Activated effector memory CD4-positive, alpha-beta T cell treated with Interleukin-2 at 50 U/mL for 16 hours (primary cell): Measurements from ENCODE around the gene CNTNAP5.

Experiments used
- DNase-seq: peaks from one replicate; pipeline ENCODE4 v3.0.0-alpha.2; 2020

Gene CNTNAP5

DNA sequence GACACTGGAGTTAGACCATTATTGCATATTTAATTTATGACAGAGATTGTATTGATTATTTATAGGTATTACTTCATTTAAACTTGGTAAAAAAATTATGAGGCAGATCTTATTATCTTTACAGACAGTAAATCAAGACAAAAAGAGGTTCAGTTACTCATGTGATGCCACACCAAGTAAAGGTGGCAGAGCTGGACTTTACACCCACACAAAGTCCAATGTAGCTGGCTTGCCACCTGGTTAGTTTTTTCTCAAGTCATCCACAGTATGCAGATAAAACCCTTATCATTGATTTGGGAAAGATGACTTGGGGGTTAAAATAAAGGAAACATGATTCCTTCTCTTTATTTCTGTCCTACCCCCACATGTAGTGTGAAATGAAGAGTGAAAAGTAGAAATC lies 137.2 kb downstream of the CNTNAP5 start:
- no peak for DNase-seq

DNA sequence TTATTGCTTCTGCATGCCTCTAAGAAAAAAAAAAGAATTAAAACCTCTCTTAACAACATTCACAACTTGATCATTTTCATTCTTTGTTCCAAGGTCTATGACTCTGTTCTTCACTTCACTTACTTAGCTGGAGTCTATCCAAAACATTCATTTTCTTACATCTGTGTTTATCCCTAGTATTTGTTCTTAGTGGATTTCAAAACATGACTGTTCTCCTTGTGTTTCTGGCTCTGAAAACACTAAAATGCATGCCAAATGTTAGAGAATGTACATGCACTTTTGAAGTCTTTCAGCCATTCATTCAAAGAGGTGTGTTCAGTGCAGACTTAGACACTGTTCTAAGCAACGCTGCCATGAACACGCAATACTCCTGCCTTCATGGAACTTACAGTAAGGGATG lies 138.8 kb downstream of the CNTNAP5 start:
- no peak for DNase-seq

DNA sequence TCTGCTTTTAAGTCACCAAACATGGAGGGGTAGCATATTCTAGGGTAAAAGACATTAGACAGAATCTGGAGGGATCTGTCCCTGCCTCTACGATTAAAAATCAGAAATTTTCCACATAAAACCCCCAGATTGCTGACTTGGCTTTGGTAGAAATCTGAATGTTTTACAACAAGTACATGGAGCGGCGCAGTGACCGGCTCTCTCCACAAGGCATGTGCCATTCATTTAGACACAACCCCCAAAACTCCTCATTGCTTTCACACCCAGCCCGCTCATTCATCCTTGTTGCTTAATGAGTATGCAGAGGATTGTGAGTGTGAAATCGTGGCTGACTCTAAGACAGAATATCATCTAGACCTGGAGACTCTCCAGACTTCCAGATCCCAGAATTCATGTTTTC lies 140.6 kb downstream of the CNTNAP5 start:
- no peak for DNase-seq

DNA sequence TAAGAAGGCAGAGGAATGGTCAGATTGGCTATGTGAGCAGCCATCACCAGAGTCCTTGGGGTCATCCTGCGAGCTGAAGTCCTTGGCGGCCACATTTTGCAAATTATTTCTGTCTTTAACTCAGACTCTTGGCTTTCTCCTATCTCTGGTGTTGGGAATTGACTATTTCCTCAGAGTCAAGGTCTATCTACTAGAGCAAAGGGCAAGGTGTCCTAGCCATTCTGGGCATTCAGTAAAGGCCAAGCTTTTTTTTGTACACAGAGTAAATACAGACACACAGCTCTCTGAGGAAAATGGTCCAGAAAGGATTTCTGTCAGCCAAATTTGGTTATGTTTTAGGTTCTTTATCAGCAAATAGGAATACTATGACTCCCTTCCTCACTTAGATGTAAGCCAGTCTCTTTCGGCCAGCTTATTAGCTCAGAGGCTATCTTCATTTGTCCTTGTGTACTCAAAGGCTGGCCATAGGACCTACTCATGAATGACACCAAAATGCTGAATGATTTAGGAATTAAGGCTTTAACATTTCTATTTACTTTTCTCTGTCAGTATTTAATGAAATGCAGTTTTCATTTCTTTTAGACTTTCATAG lies 146.5 kb downstream of the CNTNAP5 start:
- no peak for DNase-seq

DNA sequence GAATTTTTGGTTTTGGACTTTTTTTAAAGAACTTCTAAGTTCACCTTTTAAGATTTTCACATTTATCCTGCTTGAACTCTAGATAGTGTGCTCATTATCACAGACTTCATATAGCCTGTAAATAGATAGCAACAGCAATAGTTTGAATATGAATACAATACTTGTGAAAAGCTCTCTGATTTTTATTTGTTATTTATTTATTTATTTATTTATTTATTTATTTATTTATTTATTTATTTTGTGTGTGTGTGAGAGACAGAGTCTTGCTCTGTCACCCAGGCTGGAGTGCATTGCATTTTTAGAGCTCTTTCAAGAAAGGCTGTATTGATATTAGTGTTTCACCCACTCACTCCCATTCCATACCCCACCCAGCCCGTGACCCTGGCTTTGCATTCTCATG lies 153.6 kb downstream of the CNTNAP5 start:
- DNase-seq: no peak

DNA sequence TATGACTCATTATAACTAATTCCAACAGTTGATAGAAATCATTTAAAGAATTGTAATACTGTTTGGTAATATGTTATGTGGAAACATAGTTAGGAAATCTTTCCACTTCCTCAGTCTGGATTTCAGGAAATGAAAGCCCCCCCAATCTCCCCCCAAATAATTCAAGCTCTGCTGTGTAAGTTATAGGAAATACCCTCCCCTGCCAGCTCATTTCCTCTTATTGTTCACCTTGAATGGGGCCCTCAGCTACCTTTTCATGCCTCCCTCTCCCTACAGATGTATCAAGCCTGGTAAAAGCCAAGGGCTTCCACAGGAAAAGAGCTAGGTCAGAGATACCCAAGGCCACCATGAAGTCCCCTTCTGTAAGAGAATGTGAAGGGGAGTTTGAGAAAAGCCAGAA lies 155.5 kb downstream of the CNTNAP5 start:
- no peak for DNase-seq

DNA sequence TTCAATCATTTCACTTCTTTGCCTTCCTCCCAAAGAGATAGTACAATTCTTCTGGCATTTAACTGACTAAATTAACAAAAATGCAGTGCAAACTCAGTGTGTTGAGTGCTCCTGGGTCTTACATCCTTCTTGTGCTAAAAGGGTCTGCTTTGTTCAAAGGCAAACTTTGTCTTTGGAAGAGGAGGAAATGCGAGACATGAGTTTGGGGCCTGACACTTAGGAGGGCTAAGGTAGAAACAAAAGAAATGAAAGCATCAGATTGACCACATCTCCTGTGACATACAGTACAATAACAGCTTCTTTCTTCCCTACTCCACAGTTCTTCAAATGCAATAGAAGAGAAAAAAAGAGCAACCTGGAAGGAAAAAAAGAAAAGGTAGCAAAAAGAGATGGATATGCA lies 161.7 kb downstream of the CNTNAP5 start:
- no peak for DNase-seq

DNA sequence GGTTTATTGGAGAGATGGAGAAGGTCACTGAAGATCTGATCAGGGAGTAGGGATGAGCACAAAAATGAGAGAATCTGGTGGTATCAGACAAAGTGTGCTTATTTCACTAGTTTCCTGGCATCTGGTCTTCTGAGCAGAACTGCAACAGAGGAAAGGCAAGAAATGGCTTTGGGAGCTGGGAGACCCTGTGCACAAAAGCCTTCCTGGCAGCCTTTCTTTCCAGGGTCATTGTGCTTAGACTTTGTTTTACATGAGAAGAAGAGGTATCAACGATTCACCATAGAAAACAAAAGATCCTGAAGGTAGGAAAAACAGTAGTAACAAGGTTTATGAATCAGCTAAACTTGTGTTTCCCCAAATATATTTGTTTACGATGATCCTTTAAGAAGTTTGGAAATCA lies 162.9 kb downstream of the CNTNAP5 start:
- DNase-seq: no peak

DNA sequence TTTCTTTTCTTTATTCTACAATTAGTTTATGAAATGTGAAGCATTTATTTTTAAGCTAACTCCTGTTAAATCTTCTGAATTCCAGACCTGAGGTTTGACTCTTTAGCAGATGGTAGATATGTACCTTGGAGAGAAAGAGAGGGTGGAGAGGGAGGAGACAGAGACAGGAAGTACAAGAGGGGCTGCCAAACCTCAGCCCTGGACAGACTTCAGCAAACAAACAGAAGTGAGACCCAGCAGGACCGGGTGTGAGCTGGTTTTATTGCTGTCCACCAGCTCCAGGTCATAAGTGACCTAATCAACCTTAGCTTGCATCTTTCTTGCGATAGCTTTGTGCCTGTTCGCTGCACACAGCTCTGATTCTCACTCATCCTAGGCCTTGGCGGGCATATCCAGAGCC lies 168.6 kb downstream of the CNTNAP5 start:
- no peak for DNase-seq

DNA sequence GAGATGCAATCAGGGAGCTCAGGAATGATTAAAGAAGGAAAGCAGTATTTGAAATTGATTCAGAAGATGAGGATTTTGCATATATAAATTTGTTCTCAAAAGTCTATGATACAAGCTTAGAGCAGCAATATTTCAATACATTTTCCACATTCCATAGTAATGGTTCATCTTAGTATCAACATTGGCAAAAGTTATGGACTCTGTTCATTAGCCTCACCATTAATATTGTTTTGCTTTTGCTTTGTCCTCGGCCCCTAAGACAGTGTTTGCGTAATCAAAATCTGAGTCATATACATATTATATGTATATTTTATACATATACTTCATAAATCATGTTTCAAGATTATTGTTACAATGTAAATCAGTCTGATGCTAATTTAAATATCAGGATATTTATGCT lies 176.6 kb downstream of the CNTNAP5 start:
- DNase-seq: no peak

DNA sequence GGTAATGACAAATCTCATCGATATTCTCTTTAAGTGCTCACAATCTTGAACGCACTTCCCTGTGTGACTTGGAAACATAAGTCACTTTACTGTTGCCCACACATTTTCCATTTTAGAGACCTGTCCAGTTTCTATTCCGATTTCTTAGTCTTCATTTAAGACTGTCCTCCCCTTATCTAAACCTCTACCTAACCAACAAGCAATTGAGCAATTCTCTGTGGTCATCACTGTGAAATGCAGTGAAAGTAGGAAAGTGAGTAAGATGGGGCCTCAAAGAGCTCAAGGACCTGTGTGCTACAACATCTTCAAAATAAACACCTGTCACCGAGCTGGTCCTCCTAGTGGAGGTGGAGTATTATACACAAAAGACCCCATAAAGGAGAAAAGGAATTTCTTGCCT lies 184.4 kb downstream of the CNTNAP5 start:
- no peak for DNase-seq

DNA sequence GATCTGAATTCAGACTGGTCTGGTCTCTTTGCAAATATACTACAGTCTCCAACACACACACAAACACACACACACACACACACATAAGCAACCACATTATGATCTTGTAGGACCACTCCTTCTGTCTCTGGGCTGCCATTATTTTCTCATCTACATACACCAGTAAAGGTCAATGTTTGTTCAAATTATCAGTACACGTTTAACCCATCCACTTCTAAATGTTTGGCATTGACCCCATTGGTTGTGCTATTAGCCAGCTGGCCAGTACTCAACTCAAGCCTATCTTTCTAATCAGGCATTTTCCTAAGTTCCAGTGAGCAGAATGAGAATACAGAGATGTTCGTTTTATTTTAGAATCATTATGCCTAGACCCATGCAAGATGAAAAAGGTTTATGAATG lies 186.4 kb downstream of the CNTNAP5 start:
- DNase-seq: no peak

DNA sequence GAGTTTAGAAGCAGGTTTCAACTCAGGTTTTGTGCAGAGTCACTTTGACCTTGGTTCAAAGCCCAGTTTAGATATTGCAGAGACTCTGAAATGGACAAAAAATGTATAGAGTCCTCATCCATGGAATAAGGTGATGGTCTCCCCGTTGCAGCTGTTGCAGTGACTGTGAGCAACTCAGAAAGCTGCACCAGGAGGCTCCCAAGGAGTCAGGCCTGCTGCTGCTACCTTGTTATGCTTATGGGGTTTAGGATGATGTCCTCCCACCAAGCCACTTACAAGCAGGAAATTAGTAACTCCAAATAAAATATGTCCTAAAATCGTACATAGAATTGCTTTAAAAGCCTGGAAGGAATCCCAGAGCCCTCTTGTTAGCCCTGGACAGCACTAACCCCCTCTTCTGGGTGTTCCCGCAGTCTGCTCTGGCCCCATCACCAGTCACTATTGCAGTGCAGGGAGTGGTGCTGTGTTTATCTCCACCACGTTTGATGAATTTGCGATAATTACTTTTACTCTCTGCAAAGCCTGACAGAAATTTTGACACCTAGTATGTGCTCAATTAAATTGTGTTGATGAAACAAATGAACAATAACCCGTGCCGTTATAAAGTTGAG lies 189.0 kb downstream of the CNTNAP5 start:
- no peak for DNase-seq

DNA sequence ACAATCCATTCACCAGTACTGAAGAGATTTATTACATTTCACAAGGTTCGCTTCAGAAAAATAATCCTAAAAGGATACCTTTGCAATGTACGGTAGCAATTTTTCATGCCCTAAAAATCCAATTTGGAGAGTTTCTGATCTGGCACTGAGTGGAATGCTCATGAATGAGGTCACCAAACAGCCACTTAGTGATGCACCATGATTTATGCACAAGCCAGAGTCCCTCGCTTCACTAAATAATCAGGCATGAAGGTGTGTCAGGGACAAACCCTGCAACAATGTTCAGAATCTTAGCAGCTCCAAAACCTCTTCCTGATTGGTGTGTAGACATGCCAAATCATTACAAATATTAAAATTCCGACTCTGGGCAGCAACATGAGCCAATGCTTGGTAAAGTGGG lies 221.1 kb downstream of the CNTNAP5 start:
- no peak for DNase-seq

DNA sequence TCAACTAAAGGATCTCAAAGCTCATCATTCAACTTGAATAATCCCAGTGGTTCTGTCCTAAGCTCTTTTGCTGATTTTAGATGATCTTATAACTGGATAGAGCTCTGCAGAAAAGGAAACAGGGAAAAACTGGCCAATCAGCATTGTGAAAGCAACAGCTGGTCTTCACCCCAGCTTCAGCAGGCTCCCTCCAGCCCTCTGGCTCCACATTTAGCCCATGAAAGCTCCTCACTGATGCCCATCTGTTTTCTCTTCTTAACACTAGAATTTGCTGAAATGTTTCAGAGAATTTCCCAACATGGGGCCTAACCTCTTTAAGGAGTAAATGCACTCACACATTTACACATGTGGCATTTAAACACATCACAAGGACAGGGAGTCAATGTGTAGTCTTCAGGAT lies 223.3 kb downstream of the CNTNAP5 start:
- DNase-seq: no peak

DNA sequence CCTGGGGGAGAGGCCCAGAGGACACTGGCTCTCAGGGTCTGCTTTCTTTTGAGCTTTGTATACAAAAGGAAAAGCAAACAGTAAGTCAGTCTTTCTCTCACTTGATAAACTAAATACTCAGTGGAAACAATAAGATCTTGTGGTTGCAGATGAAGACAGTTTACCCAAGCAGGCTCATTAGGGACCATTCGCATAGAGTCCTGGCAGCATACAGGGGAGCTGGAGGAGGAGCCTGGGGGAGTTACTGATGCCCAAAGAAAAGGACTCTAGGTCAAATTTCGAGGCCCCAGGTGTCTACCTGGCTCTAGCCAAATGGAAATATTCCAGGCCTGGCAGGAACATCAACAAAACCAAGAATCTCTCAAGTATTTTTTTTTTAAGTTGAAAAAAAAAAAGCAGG lies 225.3 kb downstream of the CNTNAP5 start:
- DNase-seq: no peak

DNA sequence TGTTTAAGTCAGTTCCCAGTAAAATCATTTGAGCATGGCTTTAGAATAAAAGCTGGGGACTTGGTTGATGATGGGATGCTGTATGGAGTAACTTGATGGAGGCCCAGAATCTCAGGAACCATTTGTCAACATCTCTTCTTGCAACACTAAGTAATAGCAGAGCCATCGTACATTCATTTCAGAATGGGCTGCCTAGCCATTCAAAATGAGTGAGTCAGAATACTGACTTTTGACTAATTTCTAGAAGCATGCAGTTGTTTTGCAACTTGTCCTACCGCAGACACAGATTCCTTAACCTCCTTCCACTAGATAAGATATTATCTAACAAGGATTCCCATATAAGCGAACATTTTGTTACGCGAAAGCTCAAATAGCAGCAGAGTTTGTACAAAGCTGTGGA lies 229.5 kb downstream of the CNTNAP5 start:
- DNase-seq: no peak

DNA sequence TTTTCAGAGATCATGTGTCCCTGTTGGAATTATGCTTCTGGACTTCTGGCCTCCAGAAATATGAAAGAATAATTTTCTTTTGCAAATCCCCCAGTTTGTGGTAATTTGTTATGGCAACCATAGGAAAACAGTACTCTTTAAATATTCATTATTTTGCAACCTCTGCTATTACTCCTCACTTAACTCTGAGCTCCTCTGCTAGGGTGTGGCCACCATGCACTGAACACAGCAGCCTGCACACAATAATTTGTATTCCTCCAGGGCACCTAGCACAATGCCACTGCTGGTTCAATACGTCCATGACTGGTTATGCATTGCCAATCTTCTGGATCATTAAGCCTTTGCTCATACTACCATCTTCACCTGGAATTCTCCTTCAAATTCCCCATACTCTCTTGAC lies 232.0 kb downstream of the CNTNAP5 start:
- DNase-seq: no peak

DNA sequence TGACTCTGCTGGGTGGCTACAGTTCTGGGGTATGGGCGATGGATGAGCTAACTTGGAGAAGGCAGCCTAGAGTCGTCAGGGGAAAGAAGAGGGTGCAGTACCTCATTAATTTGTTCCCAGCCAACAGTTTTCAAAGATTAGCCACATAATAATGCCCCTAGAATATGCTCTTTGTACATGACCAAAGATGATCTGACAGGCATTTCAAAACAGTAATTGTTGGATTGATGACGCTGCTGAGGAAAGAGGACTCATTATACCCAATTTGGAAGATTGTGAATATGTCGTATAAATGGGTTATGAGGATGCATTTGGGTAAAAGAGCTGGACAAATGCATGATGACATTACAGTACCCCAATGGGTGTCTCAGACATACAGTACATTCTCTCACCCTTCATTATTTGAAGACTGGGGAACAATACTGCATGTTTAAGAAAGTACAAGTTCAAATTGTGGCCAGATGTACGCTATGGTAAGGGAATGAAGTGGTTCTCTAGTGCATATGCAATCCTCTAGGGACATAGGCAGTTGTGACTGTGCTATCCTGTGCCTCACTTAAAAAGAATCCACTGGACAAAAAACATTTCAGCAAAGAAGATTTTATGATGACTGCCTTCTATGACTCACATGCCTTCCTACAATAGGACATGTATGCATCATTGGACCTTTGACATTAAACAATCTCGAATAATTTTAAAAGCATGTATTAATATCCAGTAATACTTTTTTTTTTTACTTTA lies 233.2 kb downstream of the CNTNAP5 start:
- no peak for DNase-seq

DNA sequence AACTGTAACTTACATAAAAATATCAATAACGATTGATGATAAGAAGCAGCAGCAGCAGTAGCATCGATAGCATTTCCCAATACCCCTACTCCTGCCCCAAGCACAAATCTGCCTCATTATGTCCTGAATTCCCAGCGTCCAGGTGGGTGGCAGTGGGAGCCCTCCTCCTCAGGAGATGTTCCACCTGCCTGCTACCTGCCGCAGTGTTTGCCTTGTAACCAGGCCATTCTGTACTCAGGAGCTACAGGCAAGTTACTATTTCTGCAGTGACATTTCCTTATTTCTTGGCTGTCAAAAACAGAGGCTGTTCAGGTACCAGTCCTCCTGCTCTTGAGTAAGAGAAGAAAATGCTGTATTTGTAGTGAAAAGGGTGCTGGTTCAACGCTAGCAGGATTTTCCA lies 236.4 kb downstream of the CNTNAP5 start:
- no peak for DNase-seq

DNA sequence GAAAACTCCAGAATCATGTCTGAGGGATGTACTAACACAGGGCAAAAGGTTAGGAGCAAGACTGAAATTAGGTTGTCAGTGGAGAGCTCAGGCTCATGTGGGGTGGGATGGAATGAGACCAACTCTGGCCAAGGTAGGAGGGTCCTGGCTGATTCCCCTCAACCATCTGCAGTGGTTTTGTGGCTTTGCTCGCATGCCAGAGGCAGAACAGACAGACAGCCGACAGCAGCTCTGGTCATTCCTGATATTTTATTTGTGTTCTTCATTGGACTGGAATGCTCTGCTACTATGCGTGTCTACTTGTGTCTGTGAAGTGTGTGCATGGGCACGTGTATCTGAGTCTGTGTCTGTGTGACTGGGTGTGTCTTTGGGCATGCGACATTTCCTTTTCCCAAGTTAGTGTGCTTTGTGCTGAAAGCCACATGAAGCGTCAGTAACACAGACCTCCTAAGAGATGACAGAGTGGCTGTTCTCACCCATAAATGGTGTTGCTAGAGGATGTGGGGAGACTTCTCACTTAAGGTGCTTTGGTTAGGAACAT lies 239.5 kb downstream of the CNTNAP5 start:
- no peak for DNase-seq

DNA sequence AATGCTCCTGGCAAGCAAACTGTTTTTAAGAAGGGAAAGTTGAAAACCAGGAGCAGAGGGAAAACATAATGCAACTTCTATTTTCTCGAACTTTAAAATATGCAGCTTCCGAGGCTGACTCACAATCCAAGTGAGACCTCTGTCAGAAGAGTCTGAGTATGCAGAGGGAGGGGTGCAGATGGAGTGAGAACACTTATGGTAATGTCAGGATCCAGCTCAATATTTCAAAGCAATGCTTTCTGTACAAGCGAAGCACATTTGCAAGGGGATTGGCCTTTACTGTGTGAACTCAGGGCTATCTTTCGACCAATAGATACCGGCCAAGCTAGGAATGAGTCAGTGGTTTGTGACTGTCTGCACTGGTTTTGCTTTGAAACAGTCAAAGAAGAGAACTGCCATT lies 242.7 kb downstream of the CNTNAP5 start:
- no peak for DNase-seq

DNA sequence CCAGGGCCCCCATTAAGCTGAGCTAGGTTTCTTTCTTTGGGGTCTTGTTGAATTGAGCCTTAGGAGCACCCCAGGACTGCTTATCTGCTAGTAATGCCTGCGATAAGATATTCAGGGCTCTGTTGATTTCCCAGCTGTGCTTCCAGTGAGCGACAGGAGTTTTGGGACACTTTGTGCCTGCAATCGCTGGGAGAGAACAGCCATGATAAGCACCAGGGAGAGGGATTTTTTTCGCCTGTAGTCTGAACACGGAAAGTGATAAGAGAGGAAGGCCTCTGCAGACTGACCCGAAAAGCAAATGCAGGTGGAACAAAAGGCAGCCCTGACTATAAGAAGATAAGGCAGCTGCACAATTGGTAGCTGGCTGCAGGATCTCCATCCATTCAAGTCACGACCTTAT lies 244.3 kb downstream of the CNTNAP5 start:
- DNase-seq: no peak

DNA sequence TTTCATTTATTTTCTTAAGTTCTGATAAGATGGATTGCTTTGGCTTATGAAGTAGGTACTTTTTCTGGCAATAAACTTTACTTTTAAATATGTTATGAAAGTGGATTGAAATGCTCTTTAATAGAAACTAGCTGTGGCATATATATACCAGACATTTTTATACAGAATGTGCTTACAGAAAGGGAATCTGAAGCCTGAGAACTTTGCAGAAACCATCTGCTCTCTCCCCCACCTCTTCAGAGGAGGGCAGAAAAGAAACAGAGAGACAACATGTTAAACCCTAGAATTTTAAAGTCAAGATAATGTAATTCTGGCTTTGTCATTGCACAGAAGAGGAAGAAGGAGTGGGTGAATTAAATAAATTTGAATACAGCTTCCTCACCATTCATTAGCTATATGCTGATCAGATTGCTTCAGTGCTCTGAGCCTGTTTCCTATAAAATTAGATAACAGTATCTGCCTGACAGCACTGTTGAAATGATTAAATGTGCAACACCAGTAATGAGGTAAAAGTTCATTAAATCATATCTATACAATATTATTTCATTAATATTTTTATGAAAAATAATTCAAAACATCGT lies 247.3 kb downstream of the CNTNAP5 start:
- DNase-seq: no peak
